Lung (tissue), 12 donors: ENCODE measurements around the gene PRR9. TPM values are rescaled to one million over a fixed set of nuclear protein-coding genes. Genes with fewer than 3 reads are reported as not detected.

Source experiments
- ATAC-seq: fragments of 200-7000 bp; cut with Tn5 transposase; one replicate; pipeline ENCODE4 v1.9.1; 2020; ENCODE audit warnings: moderate number of reproducible peaks; ENCODE audit not compliant: insufficient read depth, low FRiP score
- DNase-seq, 3 donors: peaks; one replicate each; pipeline ENCODE4 v3.0.0-alpha.2; 2013 to 2017
- H3K27ac ChIP-seq, 2 donors: one replicate each; pipeline ENCODE4 v1.5.1; 2013; ENCODE audit warnings: mild to moderate bottlenecking in 2 of 2, moderate library complexity in 2 of 2, control low read depth in 1 of 2, inconsistent platforms in 1 of 2, low read depth in 1 of 2, low read length in 1 of 2
- H3K27me3 ChIP-seq, 3 donors: one replicate each; pipeline ENCODE4 v1.5.1; 2013; ENCODE audit warnings: low read length in 2 of 3; ENCODE audit not compliant: control insufficient read depth in 3 of 3, insufficient read depth in 3 of 3
- H3K36me3 ChIP-seq, 4 donors: one replicate each; pipeline ENCODE4 v1.5.1; 2013; ENCODE audit warnings: low read length in 4 of 4, mild to moderate bottlenecking in 1 of 4, moderate library complexity in 1 of 4; ENCODE audit not compliant: control insufficient read depth in 4 of 4, insufficient read depth in 4 of 4
- H3K4me1 ChIP-seq, 5 donors: one replicate each; pipeline ENCODE4 v1.5.1; 2013; ENCODE audit warnings: low read length in 5 of 5, mild to moderate bottlenecking in 2 of 5, moderate library complexity in 1 of 5; ENCODE audit not compliant: control insufficient read depth in 5 of 5, insufficient read depth in 5 of 5
- H3K4me3 ChIP-seq: one replicate; pipeline ENCODE4 v1.5.1; 2013; ENCODE audit warnings: mild to moderate bottlenecking, control low read depth, moderate library complexity
- H3K9ac ChIP-seq, 2 donors: one replicate each; pipeline ENCODE4 v1.5.1; 2013; ENCODE audit warnings: low read length in 2 of 2, control low read depth in 1 of 2; ENCODE audit not compliant: insufficient read depth in 1 of 2
- H3K9me3 ChIP-seq, 4 donors: one replicate each; pipeline ENCODE4 v1.5.1; 2013; ENCODE audit warnings: low read length in 3 of 4, mild to moderate bottlenecking in 1 of 4, moderate library complexity in 1 of 4; ENCODE audit not compliant: control insufficient read depth in 4 of 4, insufficient read depth in 3 of 4
- CTCF ChIP-seq: IDR thresholded peaks from 2 replicates; pipeline ENCODE4 v1.5.1; 2012; ENCODE audit warnings: mild to moderate bottlenecking; ENCODE audit errors: control extremely low read depth, extremely low read depth
- WGBS, 2 donors: extraction: QIAGEN DNeasy Blood & Tissue Kit; methylation state at CpG; one replicate each; pipeline ENCODE4 v1.1.7; 2013; 5-methylcytosine and 5-hydroxymethylcytosine counted together
- polyA plus RNA-seq, 2 donors: library from polyadenylated mRNA; stranded (reverse); fragments of 200-250 nt; gene quantifications; one replicate each; pipeline ENCODE4 v1.2.1, GENCODE V29; 2013
- total RNA-seq, 2 donors: library from RNA; depleted of rRNA in 1 of 2; stranded (reverse); fragments of >200 nt in 1 of 2; gene quantifications; one replicate each; pipeline ENCODE4 v1.2.1, GENCODE V29; 2014 to 2021
- donor health status: control.
- donor health status: control.
- donor health status: Bipolar disorder and iron deficiency.
- donor health status: healthy.
- donor health status: DM: yes; HTN: yes; CAD: no.

PRR9 gene
- total and polyA plus RNA-seq, 4 donors = 0.22 TPM; not detected in 3

DNA sequence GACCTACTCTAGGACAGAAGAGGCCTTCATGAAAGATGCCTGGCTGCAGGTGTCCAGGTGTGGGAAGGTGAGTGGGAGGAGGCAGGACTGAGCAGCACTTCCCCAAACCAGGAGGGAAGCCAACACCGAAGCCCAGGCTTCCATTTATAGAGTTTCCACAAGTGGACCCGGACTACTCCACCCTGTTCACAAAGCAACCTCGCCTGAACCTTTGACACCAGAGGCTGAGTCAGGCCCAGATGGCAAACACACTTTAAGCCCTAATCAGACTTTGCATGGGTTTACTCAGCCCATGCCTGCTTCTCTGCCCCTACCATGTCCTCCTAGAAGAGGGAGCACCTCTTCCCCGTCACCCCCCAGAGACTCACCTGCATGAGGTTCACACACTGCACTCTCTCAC lies 14.0 kb downstream of the PRR9 start:
- H3K27ac ChIP-seq = no peak overlapping the region
- no peak for ATAC-seq
- WGBS, 2 donors = 74 to 76% methylated on average over 4 of the region's 4 CpGs

GRCh38 chr1:153231785-153232184 lies 14.4 kb downstream of the PRR9 start:
- Histone ChIP-seq H3K9me3 (no peaks in the 10 kb centered on the region), H3K27me3 (peaks cover 0 to 14% (median 0%) of the 10 kb centered on the region in 3 donors), H3K36me3 (no peaks in the 10 kb centered on the region), H3K9ac (no peak overlapping the region), H3K27ac (no peak overlapping the region), H3K4me1 (peaks cover 0 to 3% (median 0%) of the 10 kb centered on the region in 5 donors), H3K4me3 (no peak overlapping the region)
- no peak for TF ChIP-seq CTCF
- WGBS, 2 donors = 21 to 48% methylated on average over 2 of the region's 2 CpGs
- DNase-seq (no peak), ATAC-seq (no peak)

More for the DNA sequence above, 14.0 kb downstream of the PRR9 start:
- Histone ChIP-seq H3K4me3 (no peak overlapping the region), H3K4me1 (peaks cover 0 to 3% (median 0%) of the 10 kb centered on the region in 5 donors), H3K9me3 (no peaks in the 10 kb centered on the region), H3K27me3 (peaks cover 0 to 14% (median 0%) of the 10 kb centered on the region in 3 donors), H3K36me3 (no peaks in the 10 kb centered on the region), H3K9ac (no peak overlapping the region)
- no peak for TF ChIP-seq CTCF
- DNase-seq = no peak

- H3K27ac ChIP-seq = no peak overlapping the region
- no peak overlapping the region for H3K9ac ChIP-seq
- H3K9me3 ChIP-seq = no peaks in the 10 kb centered on the region
- TF ChIP-seq CTCF = no peak
- ATAC-seq (no peak), DNase-seq (no peak)
- peaks cover 0 to 14% (median 0%) of the 10 kb centered on the region in 3 donors for H3K27me3 ChIP-seq
- no peak overlapping the region for H3K4me3 ChIP-seq
- H3K4me1 ChIP-seq = peaks cover 0 to 3% (median 0%) of the 10 kb centered on the region in 5 donors
- H3K36me3 ChIP-seq = no peaks in the 10 kb centered on the region
- WGBS, 2 donors = 38 to 48% methylated on average over 3 of the region's 3 CpGs
These were observed 15.2 kb downstream of the PRR9 start for GRCh38 chr1:153232553-153232952.

- H3K27ac ChIP-seq = no peak overlapping the region
- H3K9ac ChIP-seq = no peak overlapping the region
- no peak for ATAC-seq
- peaks cover 0 to 3% (median 0%) of the 10 kb centered on the region in 5 donors for H3K4me1 ChIP-seq
- H3K9me3 ChIP-seq = no peaks in the 10 kb centered on the region
- no peaks in the 10 kb centered on the region for H3K36me3 ChIP-seq
- DNase-seq = no peak
- no peak overlapping the region for H3K4me3 ChIP-seq
- peaks cover 0 to 12% (median 0%) of the 10 kb centered on the region in 3 donors for H3K27me3 ChIP-seq
- 85 to 96% methylated on average over 1 of the region's 1 CpG for WGBS, 2 donors
- TF ChIP-seq CTCF = no peak
These were observed 16.1 kb downstream of the PRR9 start for GRCh38 chr1:153233448-153233847.
